ENCODE data around the gene BCOR.
A peak's percentile ranks its signal among the peaks of the same experiment; 100 is the strongest.

The BCOR gene

GRCh38 chrX:40111868-40112267 lies 14.1 kb upstream of the BCOR start:
- no peak for DNase-seq

- DNase-seq, result peak; percentile 51
Measured at GRCh38 chrX:40109288-40110008, 11.7 kb upstream of the BCOR start.

GRCh38 chrX:40108959-40109287 lies 11.2 kb upstream of the BCOR start:
- DNase-seq, result peak; percentile 51

GRCh38 chrX:40108162-40108958 lies 10.6 kb upstream of the BCOR start:
- DNase-seq, result peak; percentile 12

- DNase-seq, result no peak
Measured at GRCh38 chrX:40107291-40108161, 9.8 kb upstream of the BCOR start.

DNA sequence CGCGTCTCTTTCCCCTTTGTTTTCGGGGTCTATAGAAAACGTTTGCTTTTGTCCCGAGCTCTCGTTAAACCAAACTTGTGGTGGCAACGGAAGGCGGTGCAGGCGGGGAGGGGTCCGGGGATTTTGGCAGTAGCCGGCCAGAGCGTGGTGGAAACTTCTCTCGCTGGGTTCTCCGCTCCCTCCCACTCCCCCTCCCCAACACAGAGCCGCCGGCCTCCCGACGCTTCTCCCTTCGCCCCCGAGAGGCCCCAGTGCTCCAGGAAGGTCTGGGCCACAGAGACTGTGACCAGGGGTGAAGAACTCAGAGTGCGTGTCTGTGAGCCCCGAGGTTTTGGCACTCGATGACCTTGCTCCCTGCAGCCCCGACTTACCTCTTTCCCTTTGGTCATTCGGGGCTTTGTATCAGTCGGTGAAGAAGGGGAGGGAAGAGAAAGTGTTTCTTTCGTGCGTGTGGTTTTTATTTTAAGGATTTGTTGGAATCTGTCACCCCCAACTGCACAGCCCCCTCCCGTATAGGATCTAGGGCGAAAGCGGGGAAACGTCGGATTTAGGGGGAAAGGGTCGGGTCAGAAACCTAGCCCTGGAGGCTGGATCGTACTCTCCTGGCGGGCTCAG lies 9.0 kb upstream of the BCOR start:
- DNase-seq, result no peak

DNA sequence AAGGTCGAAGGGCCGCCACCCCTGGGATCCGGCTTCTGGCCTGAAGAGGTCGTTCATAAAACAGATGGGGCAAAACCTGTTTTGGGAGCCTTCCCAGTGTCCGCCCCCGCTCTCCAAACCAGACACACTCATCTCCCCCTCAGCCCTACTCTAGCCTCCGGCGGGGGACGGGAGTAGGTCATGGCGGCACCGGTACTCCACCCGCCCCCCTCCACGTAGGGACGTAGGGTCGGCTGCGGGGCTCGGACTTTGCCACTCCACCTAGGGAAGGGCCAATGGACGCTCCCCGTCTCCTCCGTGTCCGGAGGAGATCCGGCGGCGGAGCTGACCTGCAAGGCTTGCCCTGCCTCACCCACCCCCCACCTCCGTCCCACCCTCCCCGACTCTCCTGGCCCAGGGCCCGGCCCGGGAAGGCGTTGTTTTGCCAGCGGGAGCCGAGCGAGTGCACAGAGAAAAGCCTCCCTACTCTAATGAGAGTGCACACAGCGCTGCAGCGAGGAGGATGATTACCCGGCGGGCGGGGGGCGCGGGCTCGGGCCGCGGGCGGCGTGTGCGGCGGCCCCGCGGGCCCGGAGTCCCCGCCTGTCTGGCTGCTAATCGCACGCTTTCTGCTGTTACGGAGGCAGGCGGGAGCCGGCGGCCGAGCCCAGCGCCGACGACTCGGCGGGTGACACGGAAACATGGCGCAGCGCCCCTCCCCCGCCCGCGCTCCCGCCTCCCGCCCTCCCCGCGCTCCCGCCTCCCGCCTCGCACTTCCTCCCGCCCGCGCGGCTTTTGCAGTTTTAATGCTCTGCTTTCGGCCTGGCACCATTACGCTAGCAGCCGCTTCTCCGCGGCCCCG lies 8.3 kb upstream of the BCOR start:
- peak; percentile 46 for DNase-seq

GRCh38 chrX:40104985-40105834 lies 7.5 kb upstream of the BCOR start:
- DNase-seq, result no peak

DNA sequence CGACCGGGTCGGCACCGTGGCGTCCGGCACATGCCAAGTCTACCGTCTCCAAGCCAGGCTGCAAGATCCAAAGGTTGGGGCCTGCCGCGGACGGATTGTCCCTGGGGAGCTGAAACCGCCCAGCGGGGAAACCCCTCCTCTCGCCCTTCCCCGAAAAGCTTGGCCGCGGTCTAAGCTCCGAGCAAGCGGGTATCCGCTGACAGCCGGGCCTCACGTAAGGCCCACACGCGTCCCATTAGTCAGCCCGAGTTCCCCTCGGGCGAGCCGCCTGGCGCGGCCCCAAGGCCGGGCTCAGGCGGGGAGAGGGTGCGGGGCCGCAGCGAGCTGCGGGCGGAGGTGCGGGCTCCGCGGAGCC lies 6.8 kb upstream of the BCOR start:
- no peak for DNase-seq

GRCh38 chrX:40103565-40104323 lies 6.0 kb upstream of the BCOR start:
- peak; percentile 29 for DNase-seq

- DNase-seq, result no peak
Measured at GRCh38 chrX:40102393-40103381, 4.9 kb upstream of the BCOR start.

GRCh38 chrX:40101430-40101802 lies 3.7 kb upstream of the BCOR start:
- DNase-seq, result no peak

- DNase-seq, result no peak
Measured at GRCh38 chrX:40100537-40101429, 3.0 kb upstream of the BCOR start.

DNA sequence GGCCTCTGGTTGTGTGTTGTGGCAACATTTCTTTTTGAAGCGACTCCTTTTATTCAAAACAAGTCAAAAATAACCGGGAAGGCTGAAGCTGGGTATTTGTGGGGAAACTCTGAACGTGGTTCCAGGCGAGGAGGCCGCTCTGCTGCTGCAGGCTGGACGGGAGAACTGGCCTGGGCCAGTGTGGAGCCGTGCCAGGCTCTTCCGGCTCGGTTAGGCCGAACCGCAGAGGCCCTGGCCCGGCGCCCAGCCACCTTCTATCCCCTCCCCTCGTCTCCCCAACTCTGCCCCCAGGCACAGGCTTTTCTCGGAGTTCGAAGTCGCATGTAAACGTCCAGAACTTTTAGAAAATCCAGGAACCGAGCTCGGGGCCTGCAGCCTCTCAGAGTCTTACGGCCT lies 2.4 kb upstream of the BCOR start:
- DNase-seq, result no peak

DNA sequence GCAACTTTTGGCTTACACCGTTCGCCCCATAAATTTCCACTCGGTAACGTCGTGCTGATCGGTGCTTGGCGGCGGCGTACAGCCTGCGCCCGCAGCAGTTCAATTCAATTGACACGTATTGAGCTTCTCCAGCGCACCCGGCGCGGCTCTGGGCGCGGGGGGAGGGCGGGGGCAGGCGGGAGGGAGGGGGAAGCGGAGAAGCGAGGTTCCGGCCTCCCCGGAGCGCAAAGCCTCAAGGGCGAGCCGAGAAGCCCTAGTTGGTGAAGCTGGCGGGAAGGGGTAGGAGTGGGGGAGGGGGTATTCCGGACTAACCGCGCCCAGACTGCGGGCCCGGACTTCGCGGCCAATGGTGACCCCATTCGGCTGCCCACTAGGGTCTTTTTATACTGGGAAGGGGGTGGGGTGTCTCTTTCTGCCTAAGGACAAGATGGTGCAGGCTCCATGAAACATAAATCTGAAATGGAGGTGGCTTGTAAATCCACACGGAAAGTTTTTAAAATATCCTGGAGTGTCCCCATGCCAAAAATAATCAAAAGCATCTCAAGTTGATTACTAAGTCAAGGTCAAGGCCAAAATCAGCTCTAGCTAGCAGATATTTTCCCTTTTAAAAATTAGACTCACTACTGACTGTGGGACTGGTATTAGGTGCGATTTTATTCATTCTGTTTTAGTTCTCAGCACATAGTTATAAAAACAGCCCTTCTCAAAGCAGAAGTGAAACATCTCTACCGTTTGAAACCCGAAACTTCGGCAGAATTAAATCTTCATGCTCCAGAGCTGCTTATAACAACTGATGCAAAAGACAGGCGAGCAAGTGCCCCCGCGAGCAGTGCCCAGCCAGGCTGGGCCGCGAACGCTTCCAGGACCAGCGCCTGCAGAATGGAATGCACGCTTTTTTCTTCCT lies 1.5 kb upstream of the BCOR start:
- DNase-seq, result peak; percentile 19

- peak; percentile 29 for DNase-seq
Measured at GRCh38 chrX:40098264-40099054, 701 bp upstream of the BCOR start.

Data from NCI-H510A treated with DMSO at 0.1 percent for 48 hours (cell line).